ENCODE data around the gene ZFAND3. TPM values are rescaled to one million over a fixed set of nuclear protein-coding genes. Genes with fewer than 3 reads are reported as not detected.

The ZFAND3 gene
- total RNA-seq, 1 experiment from 2014 or later, result 22.2 TPM

GRCh38 chr6:38142178-38142902 lies 322.8 kb downstream of the ZFAND3 start:
- Histone ChIP-seq H3K9me3 (ENCODE audit: low read length) (no peaks in the 10 kb centered on the region), H2AFZ (ENCODE audit: low read length) (no peak overlapping the region), H3K9me2 (replicated peaks; ENCODE audit: low read length) (no peaks in the 10 kb centered on the region), H3K27ac (ENCODE audit: low read length) (no peak overlapping the region), H3F3A (ENCODE audit: low read length, unreplicated experiment) (no peaks in the 10 kb centered on the region), H3K4me3 (ENCODE audit: low read length) (no peak overlapping the region), H3K27me3 (ENCODE audit: low read length) (no peaks in the 10 kb centered on the region), H4K20me1 (ENCODE audit: low read length) (no peaks in the 10 kb centered on the region), H3K36me3 (ENCODE audit: low read depth, low read length) (no peaks in the 10 kb centered on the region), H3K4me1 (ENCODE audit: insufficient read depth, low read length) (0 out of 2 replicates have a peak, but pooled peaks cover 4% of the 10 kb centered on the region), H3K4me2 (ENCODE audit: low read length) (no peak overlapping the region), H3K9ac (ENCODE audit: low read length) (no peak overlapping the region), H3K79me2 (ENCODE audit: low read length) (no peaks in the 10 kb centered on the region)
- DNase-seq (no peak), ATAC-seq (no peak)
- no TSS peak for BruUV-seq (replicated peaks)
- intact Hi-C loops (cut with micrococcal nuclease), result no loop called here
- TF ChIP-seq EZH2 (IDR thresholded peaks at IDR 0.05; ENCODE audit: low read length, unreplicated experiment), result no peak
- TF ChIP-seq CTCF (conservative IDR thresholded peaks at IDR 0.05; ENCODE audit: low read depth, low read length), result no peak
- no peak for TF ChIP-seq EZH2phosphoT487 (IDR thresholded peaks at IDR 0.05; ENCODE audit: borderline replicate concordance, low read length)
- CTCF ChIA-PET, result no interaction called here
- POLR2A ChIA-PET (ENCODE audit: unreplicated experiment), result interaction anchor here (0.6 kb wide), 1 partner anchor 49 kb away, joined by 3 read pairs; no protein-coding TSS in a partner anchor

GRCh38 chr6:38143191-38144150 lies 323.9 kb downstream of the ZFAND3 start:
- intact Hi-C loops (cut with micrococcal nuclease), result no loop called here
- DNase-seq, result no peak
- CTCF ChIA-PET, result no interaction called here
- no peak for ATAC-seq
- H3K27me3 ChIP-seq (ENCODE audit: low read length), result no peaks in the 10 kb centered on the region
- H3K4me3 ChIP-seq (ENCODE audit: low read length), result no peak overlapping the region
- H3K9me2 ChIP-seq (replicated peaks; ENCODE audit: low read length), result no peaks in the 10 kb centered on the region
- H4K20me1 ChIP-seq (ENCODE audit: low read length), result 0 out of 2 replicates have a peak, but pooled peaks cover 3% of the 10 kb centered on the region
- TF ChIP-seq EZH2 (IDR thresholded peaks at IDR 0.05; ENCODE audit: low read length, unreplicated experiment) (no peak), CTCF (conservative IDR thresholded peaks at IDR 0.05; ENCODE audit: low read depth, low read length) (no peak), EZH2phosphoT487 (IDR thresholded peaks at IDR 0.05; ENCODE audit: borderline replicate concordance, low read length) (no peak)
- no peaks in the 10 kb centered on the region for H3K79me2 ChIP-seq (ENCODE audit: low read length)
- no peaks in the 10 kb centered on the region for H3F3A ChIP-seq (ENCODE audit: low read length, unreplicated experiment)
- no peak overlapping the region for H3K27ac ChIP-seq (ENCODE audit: low read length)
- POLR2A ChIA-PET (ENCODE audit: unreplicated experiment), result no interaction called here
- H3K4me2 ChIP-seq (ENCODE audit: low read length), result no peak overlapping the region
- no peaks in the 10 kb centered on the region for H3K9me3 ChIP-seq (ENCODE audit: low read length)
- no peak overlapping the region for H3K9ac ChIP-seq (ENCODE audit: low read length)
- H3K36me3 ChIP-seq (ENCODE audit: low read depth, low read length), result no peaks in the 10 kb centered on the region
- H3K4me1 ChIP-seq (ENCODE audit: insufficient read depth, low read length), result 0 out of 2 replicates have a peak, but pooled peaks cover 4% of the 10 kb centered on the region
- H2AFZ ChIP-seq (ENCODE audit: low read length), result no peak overlapping the region
- no TSS peak for BruUV-seq (replicated peaks)

All from PC-3 (cell line).